GM20000 (cell line): ENCODE measurements around the gene NEGR1.

Source experiments
- DNase-seq: peaks from one replicate; pipeline ENCODE4 v3.0.0; 2012; ENCODE audit warnings: low spot score
- TF ChIP-seq, protein P1 (sequence below): IDR thresholded peaks from 2 replicates; pipeline ENCODE4 v1.5.1; 2012; ENCODE audit warnings: mild to moderate bottlenecking, control low read depth; ENCODE audit errors: extremely low read depth, missing control alignments

NEGR1 gene

DNA sequence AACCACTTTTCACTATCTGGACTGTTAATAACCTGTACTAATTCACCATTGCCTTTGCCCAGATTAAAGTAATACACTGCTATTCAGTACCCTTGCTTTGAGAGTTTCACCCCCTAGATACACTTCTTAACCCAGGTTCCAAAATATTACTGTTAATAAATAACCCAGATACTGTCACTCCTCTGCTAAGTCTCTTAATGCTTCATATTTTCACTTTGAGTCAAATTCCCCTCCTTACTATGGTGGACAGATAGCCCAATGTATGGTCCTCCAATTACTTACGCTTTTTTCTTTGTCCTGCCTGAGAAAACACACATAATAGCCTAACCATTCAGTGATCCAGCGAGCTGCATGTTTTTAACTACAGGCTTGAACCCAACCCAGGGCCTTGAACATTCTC lies 152.5 kb downstream of the NEGR1 start:
- TF ChIP-seq, protein P1, sequence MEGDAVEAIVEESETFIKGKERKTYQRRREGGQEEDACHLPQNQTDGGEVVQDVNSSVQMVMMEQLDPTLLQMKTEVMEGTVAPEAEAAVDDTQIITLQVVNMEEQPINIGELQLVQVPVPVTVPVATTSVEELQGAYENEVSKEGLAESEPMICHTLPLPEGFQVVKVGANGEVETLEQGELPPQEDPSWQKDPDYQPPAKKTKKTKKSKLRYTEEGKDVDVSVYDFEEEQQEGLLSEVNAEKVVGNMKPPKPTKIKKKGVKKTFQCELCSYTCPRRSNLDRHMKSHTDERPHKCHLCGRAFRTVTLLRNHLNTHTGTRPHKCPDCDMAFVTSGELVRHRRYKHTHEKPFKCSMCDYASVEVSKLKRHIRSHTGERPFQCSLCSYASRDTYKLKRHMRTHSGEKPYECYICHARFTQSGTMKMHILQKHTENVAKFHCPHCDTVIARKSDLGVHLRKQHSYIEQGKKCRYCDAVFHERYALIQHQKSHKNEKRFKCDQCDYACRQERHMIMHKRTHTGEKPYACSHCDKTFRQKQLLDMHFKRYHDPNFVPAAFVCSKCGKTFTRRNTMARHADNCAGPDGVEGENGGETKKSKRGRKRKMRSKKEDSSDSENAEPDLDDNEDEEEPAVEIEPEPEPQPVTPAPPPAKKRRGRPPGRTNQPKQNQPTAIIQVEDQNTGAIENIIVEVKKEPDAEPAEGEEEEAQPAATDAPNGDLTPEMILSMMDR: no peak
- DNase-seq: no peak

DNA sequence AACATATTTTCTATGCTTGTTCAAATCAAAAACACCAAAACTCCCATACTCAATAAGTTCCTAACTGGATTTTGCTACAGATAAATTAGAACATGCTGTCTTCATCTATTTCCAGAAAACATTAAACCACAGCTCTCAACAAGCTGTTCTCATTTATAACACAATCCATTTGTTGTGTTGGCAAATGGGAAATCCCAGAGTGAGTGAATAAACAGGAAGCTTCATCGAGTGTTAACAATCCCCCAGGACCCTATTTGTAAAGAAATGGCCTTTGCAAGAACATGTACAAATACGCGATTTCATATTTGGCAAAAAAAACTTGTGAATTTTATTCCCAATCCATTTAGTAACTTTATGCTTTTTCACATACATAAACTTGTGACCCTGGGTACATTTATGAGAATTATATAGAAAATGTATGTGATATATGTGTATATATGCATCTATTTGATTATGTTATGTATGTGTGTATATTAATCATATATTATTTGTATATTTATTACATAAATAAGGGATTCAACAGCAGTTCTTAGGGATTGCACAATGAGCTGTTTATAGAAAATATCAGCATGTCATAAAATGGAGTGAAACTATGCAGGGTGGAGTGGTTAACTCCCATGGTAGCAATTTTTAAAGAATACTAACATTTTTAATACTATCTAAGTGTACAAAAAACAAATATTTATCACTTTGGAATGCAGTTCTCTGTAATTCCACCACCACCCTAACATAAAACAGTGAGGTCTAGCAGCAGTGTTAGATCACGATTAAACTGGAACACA lies 160.0 kb downstream of the NEGR1 start:
- DNase-seq: no peak
- TF ChIP-seq, protein P1: no peak

- TF ChIP-seq, protein P1: no peak
- DNase-seq: no peak
Observed at GRCh38 chr1:72119491-72119890, 162.8 kb downstream of the NEGR1 start.

- no peak for DNase-seq
- TF ChIP-seq, protein P1: no peak
Observed at GRCh38 chr1:72117621-72118020, 164.7 kb downstream of the NEGR1 start.

- TF ChIP-seq, protein P1: no peak
- no peak for DNase-seq
Observed at GRCh38 chr1:72115290-72115689, 167.0 kb downstream of the NEGR1 start.

- TF ChIP-seq, protein P1: no peak
- no peak for DNase-seq
Observed at GRCh38 chr1:72111662-72112061, 170.7 kb downstream of the NEGR1 start.

GRCh38 chr1:72109916-72110315 lies 172.4 kb downstream of the NEGR1 start:
- DNase-seq: no peak
- TF ChIP-seq, protein P1: no peak
